ENCODE results near the gene PRR35. TPM values are rescaled to one million over a fixed set of nuclear protein-coding genes. Genes with fewer than 3 reads are reported as not detected.

PRR35 gene
- total and polyA plus RNA-seq, 2 of the 4 experiments (the other 2 are of a cell fraction) = not detected

GRCh38 chr16:529012-529575 is 31.1 kb upstream of the PRR35 start (continued):
- TF ChIP-seq BHLHE40 (IDR thresholded peaks at IDR 0.05; ENCODE audit: low read depth, low read length) = no peak

DNA sequence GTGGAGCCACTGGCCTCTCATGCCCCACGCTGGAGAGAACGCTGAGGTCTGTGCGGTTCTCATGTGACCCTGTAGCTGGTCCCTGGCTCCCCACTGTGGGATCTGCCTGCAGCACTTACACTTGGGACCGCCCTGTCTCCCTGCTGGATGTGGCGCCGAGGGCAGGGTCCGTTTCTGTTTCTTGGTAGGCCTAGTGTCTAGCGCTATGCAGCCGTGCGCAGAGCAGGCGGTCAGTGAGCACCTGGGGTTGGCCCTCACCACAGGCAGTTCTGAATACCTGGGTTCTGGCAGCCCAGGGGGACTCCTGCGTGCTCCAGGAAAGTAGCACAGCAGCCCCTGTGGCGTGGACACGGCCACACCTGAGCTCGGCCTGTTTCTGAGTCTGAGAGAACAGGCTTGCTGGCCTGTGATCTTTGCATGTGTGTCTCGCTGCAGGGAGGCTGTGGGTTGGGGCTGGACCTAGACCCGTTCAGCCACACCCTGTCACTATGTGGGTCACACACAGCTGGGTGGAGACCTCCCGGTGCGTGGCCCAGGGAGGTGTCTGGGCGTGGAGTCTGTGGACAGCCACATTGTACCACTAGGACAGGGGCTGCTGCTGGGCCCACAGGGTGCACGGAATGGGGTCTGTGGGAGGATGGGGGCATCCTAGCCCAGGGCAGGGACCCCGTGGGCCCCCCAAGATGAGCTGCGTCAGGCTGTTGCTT is 29.9 kb upstream of the PRR35 start:
- H3K9me3 ChIP-seq (ENCODE audit: control insufficient read depth, insufficient read depth, low read length) = no peaks in the 10 kb centered on the region
- no peak overlapping the region for H2AK9ac ChIP-seq (replicated peaks; ENCODE audit: low read depth, low read length, poor library complexity)
- H3K79me1 ChIP-seq (ENCODE audit: low read depth in 1 of 2, low read length in 2 of 2) = peaks cover 8 to 62% of the 10 kb centered on the region in 2 experiments; a peak in 2 of 4 replicates
- no peak overlapping the region for H2BK120ac ChIP-seq (ENCODE audit: low read depth, low read length)
- H4K5ac ChIP-seq (ENCODE audit: low read depth, low read length) = no peak overlapping the region
- in situ Hi-C loops (cut with MboI; ENCODE audit: low sequenced_read_pairs) (no loop called here), intact Hi-C loops (cut with micrococcal nuclease) (no loop called here), dilution Hi-C loops (cut with HindIII; ENCODE audit: low sequenced_read_pairs, unreplicated experiment) (no loop called here)
- H4K8ac ChIP-seq (ENCODE audit: low read depth in 2 of 2, low read length in 2 of 2) = no peak overlapping the region
- no peak overlapping the region for H3K14ac ChIP-seq (replicated peaks; ENCODE audit: low read depth, low read length)
- H3K9me1 ChIP-seq (ENCODE audit: insufficient read depth, low read length) = peaks cover 6% of the 10 kb centered on the region; the same call in 1 of the 2 replicates
- 0 out of 2 replicates have a peak overlapping the region, but pooled peaks have one; percentile 24 for H2AK5ac ChIP-seq (ENCODE audit: low read depth, low read length)
- peaks cover 4% of the 10 kb centered on the region; the same call in 1 of the 2 replicates for H3K36me3 ChIP-seq (ENCODE audit: control insufficient read depth, insufficient read depth, low read length)
- no peak overlapping the region for H3K27ac ChIP-seq (ENCODE audit: insufficient read depth, low read length)
- no peak for ATAC-seq (ENCODE audit: low read depth)
- no TSS peak for BruUV-seq (replicated peaks)
- H2BK15ac ChIP-seq (ENCODE audit: low read depth, low read length) = no peak overlapping the region
- no peak overlapping the region for H4K91ac ChIP-seq (ENCODE audit: insufficient read depth, low read depth, low read length)
- no peak overlapping the region for H2BK5ac ChIP-seq (ENCODE audit: low read depth, low read length, poor library complexity, severe bottlenecking)
- no peak overlapping the region for H3K23ac ChIP-seq (ENCODE audit: low read depth, low read length)
- H4K20me1 ChIP-seq (ENCODE audit: insufficient read depth, low read length) = peaks cover 82% of the 10 kb centered on the region
- H3K4ac ChIP-seq (ENCODE audit: low read depth, low read length) = no peak overlapping the region
- CTCF ChIA-PET = no interaction called here
- no peaks in the 10 kb centered on the region for H3K27me3 ChIP-seq (ENCODE audit: control insufficient read depth, insufficient read depth, low read length)
- no peak overlapping the region for H3K4me3 ChIP-seq (ENCODE audit: insufficient read depth, low read depth, low read length)
- H2BK20ac ChIP-seq (ENCODE audit: low read depth, low read length) = no peak overlapping the region
- no peak overlapping the region for H2AFZ ChIP-seq (replicated peaks; ENCODE audit: low read length, poor library complexity)
- no peak overlapping the region for H3K18ac ChIP-seq (ENCODE audit: low read depth, low read length)
- 93% methylated on average over 12 of the region's 23 CpGs; no CpG with 5 or more reads in 1 of the 2 experiments for WGBS, 2 experiments (ENCODE audit: extremely low coverage in 2 of 2, insufficient read length in 1 of 2)
- H3K4me2 ChIP-seq (ENCODE audit: low read depth, low read length) = no peak overlapping the region
- POLR2A ChIA-PET (ENCODE audit: unreplicated experiment) = no interaction called here
- H3K56ac ChIP-seq (ENCODE audit: extremely low read depth, insufficient read depth, low read length) = no peak overlapping the region
- DNase-seq = no peak
- H3K9ac ChIP-seq (ENCODE audit: low read depth, low read length) = no peak overlapping the region
- H3K4me1 ChIP-seq (ENCODE audit: control insufficient read depth, insufficient read depth, low read length) = peaks cover 20% of the 10 kb centered on the region
- TF ChIP-seq FOS (IDR thresholded peaks at IDR 0.05; ENCODE audit: low read depth, low read length) (no peak), BHLHE40 (IDR thresholded peaks at IDR 0.05; ENCODE audit: low read depth, low read length) (no peak), SMC3 (IDR thresholded peaks at IDR 0.05; ENCODE audit: low read depth, low read length) (no peak), RAD21 (IDR thresholded peaks at IDR 0.05; ENCODE audit: low read length) (no peak), CHD1 (IDR thresholded peaks at IDR 0.05; ENCODE audit: low read depth, low read length) (no peak), CTCF (conservative IDR thresholded peaks at IDR 0.05; ENCODE audit: low read depth, low read length) (no peak), RCOR1 (IDR thresholded peaks at IDR 0.05; ENCODE audit: insufficient replicate concordance, low read length) (no peak), NFE2L2 (IDR thresholded peaks at IDR 0.05; ENCODE audit: low read depth, low read length) (no peak), USF2 (IDR thresholded peaks at IDR 0.05; ENCODE audit: low read depth, low read length) (no peak), CEBPB (IDR thresholded peaks at IDR 0.05; ENCODE audit: low read depth, low read length) (no peak), MXI1 (IDR thresholded peaks at IDR 0.05; ENCODE audit: borderline replicate concordance, low read depth, low read length) (no peak)
- TF ChIP-seq, protein P1, sequence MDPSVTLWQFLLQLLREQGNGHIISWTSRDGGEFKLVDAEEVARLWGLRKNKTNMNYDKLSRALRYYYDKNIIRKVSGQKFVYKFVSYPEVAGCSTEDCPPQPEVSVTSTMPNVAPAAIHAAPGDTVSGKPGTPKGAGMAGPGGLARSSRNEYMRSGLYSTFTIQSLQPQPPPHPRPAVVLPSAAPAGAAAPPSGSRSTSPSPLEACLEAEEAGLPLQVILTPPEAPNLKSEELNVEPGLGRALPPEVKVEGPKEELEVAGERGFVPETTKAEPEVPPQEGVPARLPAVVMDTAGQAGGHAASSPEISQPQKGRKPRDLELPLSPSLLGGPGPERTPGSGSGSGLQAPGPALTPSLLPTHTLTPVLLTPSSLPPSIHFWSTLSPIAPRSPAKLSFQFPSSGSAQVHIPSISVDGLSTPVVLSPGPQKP (IDR thresholded peaks at IDR 0.05; ENCODE audit: borderline replicate concordance, low read depth, low read length) = no peak
